ENCODE measurements around the gene TRMT11.
A peak's percentile ranks its signal among the peaks of the same experiment; 100 is the strongest.
"Not testable (repeated sequence)": the region's sequence is repeated elsewhere in the genome, so short reads cannot be mapped to it uniquely, and the experiment has no call there.

TRMT11 gene

DNA sequence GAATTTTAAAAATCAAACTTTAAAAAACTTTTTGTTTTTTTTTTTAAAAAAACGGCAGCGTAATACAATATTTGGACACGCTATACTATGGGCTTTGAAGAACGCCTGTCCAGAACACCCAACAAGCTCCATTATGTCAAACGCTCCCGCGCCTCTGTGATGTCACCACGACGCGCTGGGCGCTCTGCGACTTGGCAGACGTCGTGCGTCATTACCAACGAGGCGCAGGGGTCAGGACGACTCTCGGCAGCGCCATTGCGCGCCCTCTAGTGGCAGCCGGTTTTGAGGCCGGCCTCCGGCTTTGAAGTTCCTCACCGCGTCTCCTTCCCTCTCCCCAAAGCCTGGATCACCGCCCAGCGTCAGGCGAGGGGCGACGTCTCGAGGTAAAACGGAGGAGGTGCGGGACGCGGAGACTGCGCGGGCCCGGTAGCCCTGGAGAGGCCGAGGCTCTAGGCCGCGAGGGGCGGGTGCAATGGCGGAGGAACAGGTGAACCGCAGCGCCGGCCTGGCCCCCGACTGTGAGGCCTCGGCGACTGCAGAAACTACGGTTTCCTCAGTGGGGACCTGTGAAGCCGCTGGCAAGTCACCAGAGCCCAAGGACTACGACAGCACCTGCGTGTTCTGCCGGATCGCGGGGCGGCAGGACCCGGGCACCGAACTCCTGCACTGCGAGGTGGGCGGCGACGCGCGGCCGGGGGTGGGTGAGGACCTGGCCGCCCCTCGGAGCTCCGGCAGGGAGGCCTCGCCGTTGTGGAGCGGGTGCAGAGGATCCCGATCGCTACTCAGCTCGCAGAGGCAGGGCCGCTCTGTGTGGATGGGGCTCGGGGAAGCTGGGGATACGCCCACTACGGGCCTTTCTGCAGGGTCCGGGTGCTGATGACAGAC lies 29.6 kb upstream of the TRMT11 start, which contains the start of gene HINT3:
TSS of gene HINT3 (plus strand) at position 265 of the 885 bp plus-strand sequence. CDS start at position 473, 208 bp downstream.
- peak; percentile 96 to 99 for DNase-seq

GRCh38 chr6:125957391-125957693 lies 29.0 kb upstream of the TRMT11 start:
- DNase-seq = no peak

DNA sequence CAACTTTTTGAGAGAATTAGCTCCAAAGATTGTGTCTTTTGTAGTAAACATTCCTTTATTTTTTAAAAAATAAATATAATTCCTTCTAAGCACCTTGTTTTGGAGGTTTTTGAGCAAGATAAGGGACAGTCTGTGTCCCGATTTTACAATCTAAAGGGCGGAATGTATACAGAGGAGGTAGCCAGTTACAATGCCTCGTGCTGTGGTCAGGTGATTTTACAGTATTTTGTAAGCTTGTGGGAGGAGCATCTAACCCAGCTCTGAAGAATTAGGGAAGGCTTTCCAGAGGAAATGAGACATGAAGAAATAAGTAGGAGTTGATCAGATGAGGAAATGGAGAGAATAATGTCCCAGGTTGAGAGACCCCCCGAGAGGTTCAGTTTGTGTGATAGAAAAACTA lies 28.5 kb upstream of the TRMT11 start:
- DNase-seq = no peak

- no peak for DNase-seq
Observed at GRCh38 chr6:125959041-125959440, 27.3 kb upstream of the TRMT11 start.

DNA sequence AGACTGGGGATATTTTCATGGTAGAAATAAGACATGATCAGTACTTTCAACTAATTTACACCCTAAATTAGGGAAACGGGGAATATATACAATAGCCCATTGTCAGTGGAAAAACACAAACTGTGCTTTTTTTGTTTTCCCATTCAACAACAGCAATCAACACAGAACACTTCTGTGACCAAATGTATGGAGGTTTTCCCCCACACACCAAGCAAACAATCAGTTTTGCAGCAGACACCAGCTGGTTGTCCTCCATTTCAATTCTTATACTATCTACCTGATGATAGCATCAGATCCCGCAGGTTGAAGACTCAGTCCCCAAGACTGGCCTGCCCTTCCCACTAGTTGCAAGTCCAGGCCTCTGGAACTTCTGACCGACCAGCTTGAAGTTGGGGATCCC lies 25.2 kb upstream of the TRMT11 start:
- no peak for DNase-seq

- DNase-seq = no peak
Observed at GRCh38 chr6:125962900-125963497, 23.3 kb upstream of the TRMT11 start.

- no peak for DNase-seq
Observed at GRCh38 chr6:125963817-125964216, 22.5 kb upstream of the TRMT11 start.

- DNase-seq = no peak
Observed at GRCh38 chr6:125966569-125966968, 19.8 kb upstream of the TRMT11 start.

- no peak for DNase-seq
Observed at GRCh38 chr6:125968493-125968892, 17.8 kb upstream of the TRMT11 start.

GRCh38 chr6:125970760-125971159 lies 15.6 kb upstream of the TRMT11 start:
- no peak for DNase-seq

DNA sequence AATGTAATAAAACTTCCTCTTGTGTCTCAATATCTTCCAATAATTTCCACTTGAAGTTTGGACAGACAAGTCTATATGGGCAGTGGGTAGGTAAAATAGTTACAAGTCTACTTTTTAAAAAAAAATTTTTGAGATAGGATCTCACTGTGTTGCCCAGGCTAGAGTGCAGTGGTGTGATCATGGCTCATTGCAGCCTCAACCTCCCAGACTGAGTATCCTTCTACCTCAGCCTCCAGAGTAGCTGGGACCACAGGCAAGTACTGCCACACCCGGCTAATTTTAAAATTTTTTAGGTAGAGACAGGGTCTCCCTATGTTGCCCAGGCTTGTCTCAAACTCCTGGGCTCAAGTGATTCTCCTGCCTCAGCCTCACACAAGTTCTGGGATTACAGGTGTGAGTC lies 13.9 kb upstream of the TRMT11 start:
- DNase-seq = not testable (repeated sequence)

- DNase-seq = no peak
Observed at GRCh38 chr6:125974214-125974866, 12.0 kb upstream of the TRMT11 start.

GRCh38 chr6:125979101-125979500 lies 7.2 kb upstream of the TRMT11 start:
- no peak for DNase-seq

GRCh38 chr6:125981571-125982185 lies 4.7 kb upstream of the TRMT11 start:
- no peak for DNase-seq

- DNase-seq = no peak
Observed at GRCh38 chr6:125983246-125983945, 2.9 kb upstream of the TRMT11 start.

DNA sequence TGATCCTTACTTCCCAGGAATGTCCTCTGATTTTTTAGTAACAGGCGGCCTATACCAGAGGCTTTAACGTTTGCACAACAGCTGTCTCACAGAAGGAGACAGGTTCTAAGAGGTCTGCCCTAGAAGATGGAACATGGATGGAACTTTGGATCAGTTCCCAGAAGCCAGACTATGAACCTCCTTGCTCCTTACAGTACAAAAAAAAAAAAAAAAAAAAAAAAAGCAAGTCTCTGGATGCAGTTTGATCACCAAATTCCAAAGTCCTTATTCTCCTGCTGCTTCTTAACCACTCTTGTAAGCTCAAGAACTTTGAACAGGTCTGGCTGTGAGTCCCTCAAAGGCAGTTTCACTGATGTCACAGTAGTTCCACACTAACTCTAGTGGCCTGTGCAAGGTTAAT lies 2.0 kb upstream of the TRMT11 start:
- no peak for DNase-seq

DNA sequence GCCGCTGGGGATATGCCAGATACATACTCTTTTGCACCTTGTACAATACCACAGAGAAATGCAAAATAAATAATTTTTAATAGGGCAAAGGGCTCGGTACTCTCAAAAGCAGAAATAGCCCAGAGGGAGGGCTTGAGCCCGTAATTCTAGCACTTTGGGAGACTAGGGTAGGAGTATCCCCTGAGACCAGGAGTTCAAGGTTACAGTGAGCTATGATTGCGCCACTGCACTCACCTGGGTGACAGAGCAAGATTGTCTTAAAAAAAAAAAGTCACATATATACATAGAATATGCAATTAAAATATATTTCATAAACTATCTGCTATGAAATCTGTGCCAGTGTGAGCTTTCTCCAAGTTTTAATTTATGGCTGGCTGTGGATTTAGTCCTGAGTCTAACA lies 818 bp upstream of the TRMT11 start:
- no peak for DNase-seq

DNA sequence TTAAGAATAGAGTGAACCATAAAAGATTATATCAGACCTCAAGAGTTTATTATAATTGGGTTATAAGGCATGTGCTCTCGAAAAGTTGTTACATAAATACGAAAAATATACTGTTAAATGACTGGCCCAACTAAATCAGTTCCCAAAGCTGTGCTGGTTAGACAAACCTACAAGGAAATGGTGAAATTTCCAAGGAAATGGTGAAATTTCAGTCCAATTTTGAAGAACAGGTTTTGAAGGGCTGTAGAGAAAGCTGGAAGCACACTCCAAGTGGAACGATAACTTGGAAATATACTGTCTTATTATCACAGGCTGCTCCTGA lies 400 bp upstream of the TRMT11 start:
- no peak for DNase-seq

- peak in 1 of 2 experiments; percentile 7 for DNase-seq
Observed at GRCh38 chr6:125987026-125987617, 782 bp downstream of the TRMT11 start.

GRCh38 chr6:125988280-125988679 lies 1.9 kb downstream of the TRMT11 start:
- DNase-seq = no peak

DNA sequence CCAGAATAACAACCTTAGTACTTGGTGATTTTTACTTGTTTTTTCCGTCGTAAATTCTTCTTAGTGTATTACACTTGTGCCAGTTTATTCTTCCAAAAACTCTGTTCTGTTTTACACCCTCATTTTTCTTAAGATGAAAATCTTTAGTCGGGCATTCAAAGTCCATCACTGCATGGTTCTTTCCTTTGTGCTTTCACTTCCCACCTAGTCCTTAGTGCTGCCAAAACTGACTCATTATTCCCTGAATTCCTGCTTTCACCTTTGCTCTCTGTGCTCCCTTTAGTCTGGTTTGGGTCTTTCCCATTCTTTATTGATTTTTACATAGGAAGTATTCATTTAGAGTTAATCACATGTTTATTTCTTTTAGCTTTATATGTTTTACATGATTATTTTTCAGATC lies 3.3 kb downstream of the TRMT11 start:
- DNase-seq = no peak

DNA sequence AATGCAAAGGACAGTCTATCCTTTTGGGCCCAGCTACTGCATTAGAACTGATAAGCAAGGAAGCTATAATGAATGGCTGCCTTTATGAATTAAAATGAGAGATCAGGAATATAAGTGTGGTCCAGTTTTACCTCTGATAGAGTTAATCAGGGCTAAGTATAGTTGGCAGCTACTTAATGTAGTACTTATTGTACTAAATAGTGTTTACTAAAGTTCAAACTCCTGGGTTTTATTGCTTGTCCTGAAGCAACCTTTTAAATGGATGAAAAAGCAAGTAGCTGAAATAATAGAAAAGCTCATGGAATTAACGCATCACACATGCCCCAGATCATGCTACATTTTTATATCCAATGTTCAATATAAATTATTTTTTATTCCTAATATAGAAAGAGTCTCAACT lies 5.3 kb downstream of the TRMT11 start:
- no peak for DNase-seq

Measured in stimulated activated CD4-positive, alpha-beta T cell treated with anti-CD3 and anti-CD28 coated beads, Interleukin-4, amount 100 ng/mL, for 4 hours (primary cell).